GM12873 (cell line): ENCODE results near the gene IFITM5.
"Not testable (repeated sequence)": the region's sequence is repeated elsewhere in the genome, so short reads cannot be mapped to it uniquely, and the experiment has no call there.

ENCODE experiments used
- CTCF ChIP-seq: IDR thresholded peaks from 2 replicates; pipeline ENCODE4 v1.5.1; 2012; ENCODE audit warnings: low read depth, mild to moderate bottlenecking, moderate library complexity, low read length, control low read depth; ENCODE audit not compliant: insufficient read depth; ENCODE audit errors: missing control alignments

Gene IFITM5

GRCh38 chr11:313304-313786 lies 14.0 kb upstream of the IFITM5 start:
- no peak for TF ChIP-seq CTCF

DNA sequence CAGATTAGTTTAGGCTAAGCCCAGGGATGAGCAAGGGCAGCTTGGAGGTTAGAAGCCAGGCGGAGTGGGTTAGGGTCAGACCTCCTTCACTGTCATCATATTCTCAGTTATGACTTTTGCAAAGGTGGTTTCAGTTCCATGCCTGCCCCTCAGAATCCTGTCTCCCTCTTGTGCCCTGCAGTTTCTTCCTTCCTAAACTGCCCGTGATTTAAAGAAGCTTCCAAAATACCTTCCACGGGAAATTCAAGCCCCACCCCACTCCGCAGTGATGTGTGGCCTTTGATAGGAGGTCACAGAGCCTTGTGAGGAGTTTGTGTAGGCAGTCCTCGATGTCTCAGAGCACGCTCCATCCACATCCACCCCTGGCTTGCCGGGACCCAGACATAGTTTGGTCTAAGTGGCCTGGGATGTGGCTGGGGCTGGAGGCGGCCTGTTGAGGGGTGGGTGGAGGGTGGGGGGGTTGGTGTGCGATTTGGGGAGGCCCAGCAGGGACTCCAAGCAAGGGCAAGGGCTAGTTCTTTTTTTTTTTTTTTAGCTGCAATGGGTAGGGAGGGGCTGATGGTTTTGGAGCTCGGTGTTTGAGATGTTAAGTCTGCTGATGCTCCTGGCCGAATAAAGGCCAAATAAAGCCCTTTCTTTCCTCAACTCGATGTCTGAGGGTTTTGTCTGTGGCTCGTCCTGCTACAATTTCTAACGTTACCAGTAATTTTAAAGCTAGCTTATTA lies 12.9 kb upstream of the IFITM5 start:
- no peak for TF ChIP-seq CTCF

DNA sequence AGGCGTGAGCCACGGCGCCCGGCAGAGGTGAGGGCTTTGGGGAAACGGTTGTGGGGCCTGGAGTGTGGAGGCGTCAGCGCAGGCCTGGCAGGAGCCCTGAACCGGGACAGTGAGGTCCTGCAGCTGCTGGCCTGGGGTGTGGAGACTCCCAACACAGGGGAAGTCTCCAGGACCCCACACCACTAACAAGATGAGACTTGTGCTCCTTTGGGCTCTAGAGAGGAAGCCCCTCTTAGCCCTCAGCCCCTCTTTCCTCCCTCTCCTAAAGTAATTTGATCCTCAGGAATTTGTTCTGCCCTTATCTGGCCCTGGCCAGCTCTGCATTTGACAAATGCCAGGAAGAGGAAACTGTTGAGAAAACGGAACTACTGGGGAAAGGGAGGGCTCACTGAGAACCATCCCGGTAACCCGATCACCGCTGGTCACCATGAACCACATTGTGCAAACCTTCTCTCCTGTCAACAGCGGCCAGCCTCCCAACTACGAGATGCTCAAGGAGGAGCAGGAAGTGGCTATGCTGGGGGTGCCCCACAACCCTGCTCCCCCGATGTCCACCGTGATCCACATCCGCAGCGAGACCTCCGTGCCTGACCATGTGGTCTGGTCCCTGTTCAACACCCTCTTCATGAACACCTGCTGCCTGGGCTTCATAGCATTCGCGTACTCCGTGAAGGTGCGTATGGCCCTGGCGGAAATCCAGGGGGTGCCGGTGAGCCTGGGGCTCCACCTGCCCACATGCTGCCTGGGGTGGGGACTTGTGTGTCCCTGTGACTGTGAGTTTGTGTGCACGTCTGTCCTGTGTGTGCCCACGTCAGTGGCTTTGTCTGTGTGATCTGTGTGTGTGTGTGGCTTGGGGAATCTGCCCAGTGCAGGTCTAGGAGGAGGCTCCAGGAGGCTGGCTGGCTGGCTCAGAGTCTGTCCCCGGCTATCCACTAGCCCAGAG lies 8.7 kb upstream of the IFITM5 start, which contains the start of gene IFITM2:
Gene IFITM2, plus strand, starts transcription at position 51 of the 943 bp plus-strand sequence. Its CDS starts 377 bp downstream, at position 428.
- TF ChIP-seq CTCF: not testable (repeated sequence)

GRCh38 chr11:306645-307371 lies 7.5 kb upstream of the IFITM5 start:
- no peak for TF ChIP-seq CTCF

- TF ChIP-seq CTCF: no peak
These were observed 6.5 kb upstream of the IFITM5 start for GRCh38 chr11:305844-306211.

GRCh38 chr11:304915-305843 lies 5.9 kb upstream of the IFITM5 start:
- peak; percentile 69 for TF ChIP-seq CTCF
